GM12872 (cell line): Measurements from ENCODE around the gene MARCHF10.

ENCODE experiments used
- CTCF ChIP-seq: IDR thresholded peaks from 3 replicates; pipeline ENCODE4 v1.5.1; 2011; ENCODE audit warnings: low read depth, mild to moderate bottlenecking, low read length, moderate library complexity; ENCODE audit not compliant: insufficient read depth

MARCHF10 gene

DNA sequence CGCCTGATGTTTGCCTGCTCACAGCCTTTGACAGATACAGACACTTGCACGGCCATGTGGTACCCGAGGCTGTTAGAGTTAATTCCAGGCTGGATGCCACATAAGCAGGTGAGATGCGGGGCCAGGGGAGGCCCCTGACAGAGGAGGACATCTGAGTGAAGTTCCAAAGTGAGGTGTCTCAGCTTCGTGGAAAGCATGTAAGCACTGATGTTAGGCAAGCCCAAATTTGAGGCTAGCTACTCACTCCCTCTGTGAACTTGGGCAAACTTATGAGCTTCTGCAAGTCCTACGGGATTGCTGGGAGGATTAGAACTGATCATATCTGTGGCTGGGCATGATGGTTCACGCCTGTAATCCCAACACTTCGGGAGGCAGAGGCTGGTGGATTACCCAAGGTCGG lies 39.3 kb upstream of the MARCHF10 start:
- TF ChIP-seq CTCF = no peak

GRCh38 chr17:62840871-62841270 lies 32.8 kb upstream of the MARCHF10 start:
- TF ChIP-seq CTCF = no peak

DNA sequence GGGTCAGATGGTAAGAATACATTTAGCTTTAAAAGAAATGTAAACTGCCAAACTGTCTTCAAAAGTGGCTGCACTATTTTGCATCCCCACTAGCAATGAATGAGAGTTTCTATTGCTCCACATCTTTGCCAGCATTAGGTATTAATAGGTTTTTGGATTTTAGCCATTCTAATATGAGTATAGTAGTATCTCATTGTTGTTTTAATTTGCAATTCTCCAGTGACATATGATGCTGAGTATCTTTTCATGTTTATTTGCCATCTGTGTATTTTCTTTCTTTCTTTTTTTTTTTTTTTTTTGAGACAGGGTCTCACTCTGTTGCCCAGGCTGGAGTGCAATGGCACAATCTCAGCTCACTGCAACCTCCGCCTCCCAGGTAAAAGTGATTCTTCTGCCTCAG lies 24.3 kb upstream of the MARCHF10 start:
- TF ChIP-seq CTCF = no peak

DNA sequence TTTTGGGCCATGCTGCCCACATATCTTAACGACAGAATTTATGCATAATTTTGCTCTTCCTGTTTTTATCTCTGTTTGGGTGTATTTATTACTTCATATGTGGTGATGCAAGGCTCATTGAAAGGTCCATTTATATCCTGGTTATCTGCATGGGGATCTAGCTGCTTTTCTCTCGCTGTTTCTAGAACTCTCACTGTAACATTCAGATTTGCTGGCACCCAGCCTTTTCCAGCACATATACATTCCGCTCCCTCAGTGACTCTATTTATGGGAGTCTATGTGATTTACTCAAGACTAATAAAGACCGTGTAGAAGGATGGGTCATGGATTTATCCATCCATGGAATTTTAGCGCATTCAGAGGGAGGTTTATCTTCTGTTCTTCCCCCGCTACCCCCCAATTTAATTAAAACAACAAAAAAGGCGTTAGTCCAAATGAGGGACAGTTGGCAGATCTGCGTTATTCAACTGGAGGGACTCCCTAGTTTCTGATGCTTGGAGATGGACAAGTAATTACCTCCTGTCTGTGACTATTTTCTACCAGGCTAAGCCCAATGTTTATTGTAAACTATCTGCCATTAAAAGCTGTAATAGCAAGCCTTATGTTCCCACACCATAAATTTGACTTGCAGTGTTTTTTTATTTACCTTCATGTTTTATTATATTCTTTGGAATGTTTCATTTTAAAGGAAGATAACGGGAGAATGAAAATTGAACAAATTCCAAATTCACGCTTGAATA lies 19.8 kb upstream of the MARCHF10 start:
- no peak for TF ChIP-seq CTCF

GRCh38 chr17:62826956-62827355 lies 18.8 kb upstream of the MARCHF10 start:
- TF ChIP-seq CTCF = no peak

DNA sequence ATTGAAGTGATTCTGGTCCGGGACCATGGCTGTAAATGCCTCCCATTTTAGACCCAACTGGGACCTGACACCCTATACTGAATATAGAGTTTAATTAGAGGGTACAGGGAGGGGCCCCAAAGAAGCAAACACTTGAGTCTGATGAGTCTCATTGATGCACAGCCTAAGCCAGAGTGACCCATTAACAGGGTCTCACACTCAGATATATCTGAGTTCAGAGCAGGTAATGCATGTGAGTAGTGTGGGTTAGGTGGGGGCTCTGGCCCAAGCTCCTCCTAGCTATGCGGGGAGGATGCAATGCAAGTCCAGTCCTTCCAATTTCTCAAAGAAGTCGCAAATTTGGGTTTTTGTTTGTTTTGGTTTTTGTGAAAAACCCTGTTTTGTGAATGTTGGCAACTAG lies 17.1 kb upstream of the MARCHF10 start:
- no peak for TF ChIP-seq CTCF

DNA sequence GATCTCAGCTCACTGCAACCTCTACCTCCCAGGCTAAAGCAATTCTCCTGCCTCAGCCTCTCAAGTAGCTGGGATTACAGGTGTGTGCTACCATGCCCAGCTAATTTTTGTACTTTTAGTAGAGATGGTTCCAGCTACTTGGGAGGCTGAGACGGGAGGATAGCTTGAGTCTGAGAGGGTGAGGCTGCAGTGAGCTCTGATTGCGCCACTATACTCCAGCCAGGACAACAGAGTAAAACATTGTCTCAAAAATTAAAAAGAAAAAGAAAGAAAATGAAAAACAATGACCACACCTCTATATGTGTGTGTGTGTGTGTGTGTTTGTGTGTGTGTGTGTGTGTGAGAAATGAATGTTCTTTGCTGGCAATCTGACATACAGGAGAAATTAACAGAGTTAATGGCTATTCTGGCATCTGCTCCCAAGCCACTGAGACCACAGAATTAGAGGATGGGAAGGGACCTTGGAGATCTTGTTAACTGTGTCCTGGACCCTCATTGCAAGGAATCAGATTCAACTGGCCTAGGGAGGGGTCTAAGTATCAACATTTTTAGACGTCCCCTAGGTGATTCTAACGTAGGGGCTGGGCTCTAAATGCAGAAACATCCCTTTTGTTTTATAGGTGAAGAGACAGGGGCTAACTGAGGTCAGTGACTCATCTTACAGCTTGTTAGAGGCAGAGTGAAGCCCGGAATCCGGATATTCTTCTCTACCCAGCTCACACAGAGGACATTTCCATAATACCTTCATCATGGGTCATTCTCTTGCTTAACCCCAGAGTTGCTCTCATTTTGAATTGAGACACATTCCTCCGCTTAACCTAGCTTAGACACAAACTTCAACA lies 16.4 kb upstream of the MARCHF10 start:
- TF ChIP-seq CTCF = no peak
